ENCODE results near the gene SKAP2.

Gene SKAP2

GRCh38 chr7:26631601-26632000, 232.8 kb downstream of the SKAP2 start:
- DNase-seq (ENCODE audit: low read depth): no peak
- TF ChIP-seq CTCF (IDR thresholded peaks at IDR 0.05; ENCODE audit: insufficient read depth, low read depth, low read length, missing control alignments): no peak
- H3K4me3 ChIP-seq (ENCODE audit: low read length): no peak overlapping the region

GRCh38 chr7:26630941-26631580, 233.3 kb downstream of the SKAP2 start:
- TF ChIP-seq CTCF (IDR thresholded peaks at IDR 0.05; ENCODE audit: insufficient read depth, low read depth, low read length, missing control alignments): no peak
- DNase-seq (ENCODE audit: low read depth): no peak

GRCh38 chr7:26630361-26630760, 234.0 kb downstream of the SKAP2 start:
- H3K4me3 ChIP-seq (ENCODE audit: low read length): no peak overlapping the region
- no peak for TF ChIP-seq CTCF (IDR thresholded peaks at IDR 0.05; ENCODE audit: insufficient read depth, low read depth, low read length, missing control alignments)
- DNase-seq (ENCODE audit: low read depth): no peak

More at GRCh38 chr7:26630941-26631580, 233.3 kb downstream of the SKAP2 start:
- no peak overlapping the region for H3K4me3 ChIP-seq (ENCODE audit: low read length)

- H3K4me3 ChIP-seq (ENCODE audit: low read length): no peak overlapping the region
- DNase-seq (ENCODE audit: low read depth): no peak
- no peak for TF ChIP-seq CTCF (IDR thresholded peaks at IDR 0.05; ENCODE audit: insufficient read depth, low read depth, low read length, missing control alignments)
Measured at GRCh38 chr7:26629696-26630095, 234.7 kb downstream of the SKAP2 start.

GRCh38 chr7:26627891-26628341, 236.5 kb downstream of the SKAP2 start:
- no peak overlapping the region for H3K4me3 ChIP-seq (ENCODE audit: low read length)
- no peak for TF ChIP-seq CTCF (IDR thresholded peaks at IDR 0.05; ENCODE audit: insufficient read depth, low read depth, low read length, missing control alignments)

GRCh38 chr7:26627221-26627620, 237.2 kb downstream of the SKAP2 start:
- TF ChIP-seq CTCF (IDR thresholded peaks at IDR 0.05; ENCODE audit: insufficient read depth, low read depth, low read length, missing control alignments): no peak

More at GRCh38 chr7:26627891-26628341, 236.5 kb downstream of the SKAP2 start:
- DNase-seq (ENCODE audit: low read depth): no peak

GRCh38 chr7:26626687-26627086, 237.7 kb downstream of the SKAP2 start:
- no peak for TF ChIP-seq CTCF (IDR thresholded peaks at IDR 0.05; ENCODE audit: insufficient read depth, low read depth, low read length, missing control alignments)
- DNase-seq (ENCODE audit: low read depth): no peak

More at GRCh38 chr7:26627221-26627620, 237.2 kb downstream of the SKAP2 start:
- DNase-seq (ENCODE audit: low read depth): no peak
- no peak overlapping the region for H3K4me3 ChIP-seq (ENCODE audit: low read length)

More at GRCh38 chr7:26626687-26627086, 237.7 kb downstream of the SKAP2 start:
- no peak overlapping the region for H3K4me3 ChIP-seq (ENCODE audit: low read length)
